Activated CD8-positive, alpha-beta memory T cell treated with anti-CD3 and anti-CD28 coated beads, Interleukin-2, amount 50 U/mL, for 24 hours (primary cell): ENCODE data around the gene KDELR3.

Source experiments
- DNase-seq: peaks from one replicate; pipeline ENCODE4 v3.0.0-alpha.2; 2020; ENCODE audit errors: extremely low read depth

Gene KDELR3

GRCh38 chr22:38519453-38520250, 51.8 kb downstream of the KDELR3 start:
- no peak for DNase-seq

- DNase-seq, result no peak
Measured at GRCh38 chr22:38523029-38523428, 55.1 kb downstream of the KDELR3 start.

- no peak for DNase-seq
Measured at GRCh38 chr22:38523479-38523878, 55.6 kb downstream of the KDELR3 start.

- DNase-seq, result no peak
Measured at GRCh38 chr22:38524429-38524828, 56.5 kb downstream of the KDELR3 start.

- DNase-seq, result no peak
Measured at GRCh38 chr22:38531251-38531938, 63.5 kb downstream of the KDELR3 start.
